Measurements from ENCODE around the gene PPP1R14D.

DNA sequence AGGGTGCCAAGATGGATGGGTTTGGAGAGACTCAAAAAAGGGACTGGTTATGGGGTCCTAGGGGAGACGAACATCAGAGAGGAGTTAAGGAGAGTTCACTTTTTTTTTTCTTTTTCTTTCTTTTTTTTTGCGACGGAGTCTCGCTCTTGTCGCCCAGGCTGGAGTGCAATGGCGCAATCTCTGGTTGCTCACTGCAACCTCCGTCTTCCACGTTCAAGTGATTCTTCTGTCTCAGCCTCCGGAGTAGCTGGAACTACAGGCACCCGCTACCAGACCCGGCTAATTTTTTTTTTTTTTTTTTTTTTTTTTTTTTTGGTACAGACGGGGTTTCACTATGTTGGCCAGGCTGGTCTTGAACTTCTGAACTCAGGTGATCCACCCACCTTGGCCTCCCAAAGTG, 16.5 kb upstream of the PPP1R14D start:
- TF ChIP-seq CTCF (IDR thresholded peaks at IDR 0.05; ENCODE audit: insufficient read depth, low read length, poor library complexity, severe bottlenecking) (no peak), EZH2phosphoT487 (conservative IDR thresholded peaks at IDR 0.05; ENCODE audit: low read length) (no peak)

Data from SU-DHL-6 (cell line).